LNCAP (cell line): ENCODE data around the gene CLBA1.

ENCODE experiments used
- TF ChIP-seq, protein P1 (sequence below): fragments of 450-650 bp; IDR thresholded peaks from 2 replicates; pipeline ENCODE4 v1.5.1; 2017; ENCODE audit warnings: mild to moderate bottlenecking

Gene CLBA1

DNA sequence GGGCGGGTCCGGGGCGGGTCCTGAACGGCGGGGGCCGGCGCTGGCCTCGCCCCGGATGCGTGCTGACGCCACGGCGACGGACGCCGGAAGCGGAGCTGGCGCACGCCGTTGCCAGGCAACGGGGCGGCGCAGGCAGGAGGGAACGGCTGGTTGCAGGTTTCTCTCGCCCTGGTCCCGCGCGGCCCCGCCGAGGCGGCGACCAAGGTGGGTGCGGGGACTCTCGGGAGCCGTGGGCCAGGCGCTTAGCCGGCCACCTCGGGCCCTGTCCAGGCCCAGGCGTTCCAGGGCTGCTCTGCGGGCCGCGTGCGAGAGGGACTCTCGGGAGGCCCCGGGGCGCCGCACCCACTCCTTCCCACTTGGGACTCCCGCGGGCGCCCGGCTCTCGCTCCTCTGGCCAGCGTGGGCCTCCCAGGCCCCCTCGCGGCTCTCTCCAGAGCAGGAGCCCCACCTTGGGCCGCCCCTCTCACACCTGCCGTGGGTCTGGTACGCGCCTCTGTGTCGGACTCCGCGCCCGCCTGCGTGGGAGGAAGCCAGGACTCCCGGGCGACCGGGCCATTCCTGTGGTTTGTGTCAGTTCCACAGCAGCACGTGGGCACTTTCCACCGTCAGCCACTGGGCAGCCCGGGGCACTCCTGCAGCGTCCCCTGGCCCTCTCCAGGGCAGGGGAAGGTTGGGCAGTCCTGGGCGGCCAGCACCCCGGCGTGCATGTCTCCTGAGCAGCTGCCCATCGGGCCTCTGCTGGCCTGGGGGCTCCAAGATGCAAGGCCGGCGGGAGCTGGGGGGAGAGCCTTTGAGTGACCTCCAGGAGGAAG is at the start of gene CLBA1:
Gene CLBA1, plus strand, starts transcription at position 114 of the 812 bp plus-strand sequence. Its CDS starts 644 bp downstream, at position 758.
- TF ChIP-seq, protein P1, sequence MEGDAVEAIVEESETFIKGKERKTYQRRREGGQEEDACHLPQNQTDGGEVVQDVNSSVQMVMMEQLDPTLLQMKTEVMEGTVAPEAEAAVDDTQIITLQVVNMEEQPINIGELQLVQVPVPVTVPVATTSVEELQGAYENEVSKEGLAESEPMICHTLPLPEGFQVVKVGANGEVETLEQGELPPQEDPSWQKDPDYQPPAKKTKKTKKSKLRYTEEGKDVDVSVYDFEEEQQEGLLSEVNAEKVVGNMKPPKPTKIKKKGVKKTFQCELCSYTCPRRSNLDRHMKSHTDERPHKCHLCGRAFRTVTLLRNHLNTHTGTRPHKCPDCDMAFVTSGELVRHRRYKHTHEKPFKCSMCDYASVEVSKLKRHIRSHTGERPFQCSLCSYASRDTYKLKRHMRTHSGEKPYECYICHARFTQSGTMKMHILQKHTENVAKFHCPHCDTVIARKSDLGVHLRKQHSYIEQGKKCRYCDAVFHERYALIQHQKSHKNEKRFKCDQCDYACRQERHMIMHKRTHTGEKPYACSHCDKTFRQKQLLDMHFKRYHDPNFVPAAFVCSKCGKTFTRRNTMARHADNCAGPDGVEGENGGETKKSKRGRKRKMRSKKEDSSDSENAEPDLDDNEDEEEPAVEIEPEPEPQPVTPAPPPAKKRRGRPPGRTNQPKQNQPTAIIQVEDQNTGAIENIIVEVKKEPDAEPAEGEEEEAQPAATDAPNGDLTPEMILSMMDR, result no peak

- TF ChIP-seq, protein P1, result no peak
Observed at GRCh38 chr14:104935955-104936354, 49.6 kb upstream of the CLBA1 start.

GRCh38 chr14:104936361-104937155 is 49.0 kb upstream of the CLBA1 start:
- TF ChIP-seq, protein P1, result no peak

GRCh38 chr14:104937161-104937560 is 48.4 kb upstream of the CLBA1 start:
- TF ChIP-seq, protein P1, result no peak

DNA sequence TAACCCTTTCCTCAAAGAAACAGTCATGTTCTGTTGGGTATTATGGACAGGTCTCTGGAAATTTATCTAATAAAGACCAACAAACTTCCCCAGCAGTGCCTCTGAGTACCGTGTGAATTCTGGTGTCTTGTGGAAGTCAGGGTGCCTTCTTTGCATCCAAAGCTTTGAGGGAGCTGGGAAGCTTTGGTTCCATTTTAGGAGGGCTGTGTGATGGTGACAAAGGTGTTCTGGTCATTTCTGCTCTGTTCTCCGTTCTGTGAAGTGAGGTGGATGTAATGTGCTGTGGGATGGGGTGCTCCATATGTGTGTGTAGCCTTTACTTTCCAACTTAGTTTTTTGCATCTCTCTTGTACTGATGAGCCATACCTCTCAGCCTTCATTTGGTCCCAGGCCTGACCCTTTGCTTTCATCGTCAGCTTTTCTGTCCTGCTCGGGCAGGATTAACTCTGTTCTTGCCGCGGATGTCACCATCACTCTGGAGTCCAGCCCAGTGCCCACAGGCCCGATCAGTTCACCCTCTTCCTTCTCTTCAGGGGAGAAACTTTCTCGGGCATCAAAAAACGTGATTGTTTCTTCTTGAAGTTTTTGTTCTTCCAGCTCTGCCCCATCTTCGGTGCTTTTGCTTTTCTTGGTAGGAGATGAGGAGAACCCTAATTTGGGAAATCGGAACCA is 47.8 kb upstream of the CLBA1 start:
- TF ChIP-seq, protein P1, result no peak

- TF ChIP-seq, protein P1, result no peak
Observed at GRCh38 chr14:104938436-104938835, 47.2 kb upstream of the CLBA1 start.

- TF ChIP-seq, protein P1, result no peak
Observed at GRCh38 chr14:104938960-104939359, 46.6 kb upstream of the CLBA1 start.
